Measurements from ENCODE around the gene SLC10A3.

The SLC10A3 gene

GRCh38 chrX:154482786-154483185 lies 7.6 kb downstream of the SLC10A3 start:
- no peak for DNase-seq (ENCODE audit: low spot score)

GRCh38 chrX:154481911-154482601 lies 8.4 kb downstream of the SLC10A3 start:
- DNase-seq (ENCODE audit: low spot score): no peak

GRCh38 chrX:154481195-154481594 lies 9.2 kb downstream of the SLC10A3 start:
- no peak for DNase-seq (ENCODE audit: low spot score)

- peak; percentile 94 for DNase-seq (ENCODE audit: low spot score)
Observed at GRCh38 chrX:154478728-154479622, 11.5 kb downstream of the SLC10A3 start, which contains the start of gene LAGE3. LAGE3 (minus strand) TSS chrX:154479281; CDS start chrX:154478915, 366 bp downstream.

- DNase-seq (ENCODE audit: low spot score): no peak
Observed at GRCh38 chrX:154477891-154478477, 12.4 kb downstream of the SLC10A3 start.

- DNase-seq (ENCODE audit: low spot score): no peak
Observed at GRCh38 chrX:154476821-154477220, 13.6 kb downstream of the SLC10A3 start.

GRCh38 chrX:154473683-154474082 lies 16.7 kb downstream of the SLC10A3 start:
- no peak for DNase-seq (ENCODE audit: low spot score)

GRCh38 chrX:154472685-154473632 lies 17.5 kb downstream of the SLC10A3 start:
- DNase-seq (ENCODE audit: low spot score): no peak

- no peak for DNase-seq (ENCODE audit: low spot score)
Observed at GRCh38 chrX:154471839-154472684, 18.4 kb downstream of the SLC10A3 start.

- no peak for DNase-seq (ENCODE audit: low spot score)
Observed at GRCh38 chrX:154470914-154471568, 19.4 kb downstream of the SLC10A3 start.

GRCh38 chrX:154470434-154470833 lies 20.0 kb downstream of the SLC10A3 start:
- DNase-seq (ENCODE audit: low spot score): no peak

GRCh38 chrX:154469880-154470279 lies 20.5 kb downstream of the SLC10A3 start:
- DNase-seq (ENCODE audit: low spot score): no peak

- no peak for DNase-seq (ENCODE audit: low spot score)
Observed at GRCh38 chrX:154469114-154469513, 21.3 kb downstream of the SLC10A3 start.

- no peak for DNase-seq (ENCODE audit: low spot score)
Observed at GRCh38 chrX:154468217-154468616, 22.2 kb downstream of the SLC10A3 start.

GRCh38 chrX:154467556-154467955 lies 22.9 kb downstream of the SLC10A3 start:
- no peak for DNase-seq (ENCODE audit: low spot score)

GRCh38 chrX:154466907-154467306 lies 23.5 kb downstream of the SLC10A3 start:
- DNase-seq (ENCODE audit: low spot score): no peak

GRCh38 chrX:154466036-154466435 lies 24.4 kb downstream of the SLC10A3 start:
- no peak for DNase-seq (ENCODE audit: low spot score)

- DNase-seq (ENCODE audit: low spot score): no peak
Observed at GRCh38 chrX:154465601-154466000, 24.8 kb downstream of the SLC10A3 start.

GRCh38 chrX:154464806-154465365 lies 25.5 kb downstream of the SLC10A3 start:
- no peak for DNase-seq (ENCODE audit: low spot score)

All from GM03348 (cell line).